GM18861 (cell line): Measurements from ENCODE around the gene PAX7.
"Not testable (repeated sequence)": the region's sequence is repeated elsewhere in the genome, so short reads cannot be mapped to it uniquely, and the experiment has no call there.

Source experiments
- ATAC-seq: cut with Tn5 transposase; IDR thresholded peaks from one replicate; pipeline ENCODE4 v1.9.1; 2021; ENCODE audit not compliant: unreplicated experiment

The PAX7 gene

GRCh38 chr1:18724801-18725200 lies 94.2 kb downstream of the PAX7 start:
- no peak for ATAC-seq

- no peak for ATAC-seq
These were observed 94.7 kb downstream of the PAX7 start for GRCh38 chr1:18725231-18725895.

GRCh38 chr1:18726368-18726767 lies 95.7 kb downstream of the PAX7 start:
- no peak for ATAC-seq

- no peak for ATAC-seq
These were observed 97.3 kb downstream of the PAX7 start for GRCh38 chr1:18727956-18728355.

GRCh38 chr1:18730321-18730720 lies 99.7 kb downstream of the PAX7 start:
- no peak for ATAC-seq

GRCh38 chr1:18731148-18731547 lies 100.5 kb downstream of the PAX7 start:
- ATAC-seq = no peak

- ATAC-seq = no peak
These were observed 101.1 kb downstream of the PAX7 start for GRCh38 chr1:18731591-18732235.

GRCh38 chr1:18732686-18733085 lies 102.0 kb downstream of the PAX7 start:
- ATAC-seq = no peak

GRCh38 chr1:18734001-18734400 lies 103.4 kb downstream of the PAX7 start:
- ATAC-seq = no peak

GRCh38 chr1:18734461-18735223 lies 104.0 kb downstream of the PAX7 start:
- ATAC-seq = no peak

GRCh38 chr1:18735224-18735997 lies 104.8 kb downstream of the PAX7 start:
- no peak for ATAC-seq

- ATAC-seq = no peak
These were observed 106.3 kb downstream of the PAX7 start for GRCh38 chr1:18736958-18737357.

GRCh38 chr1:18738126-18738525 lies 107.5 kb downstream of the PAX7 start:
- no peak for ATAC-seq

- no peak for ATAC-seq
These were observed 108.0 kb downstream of the PAX7 start for GRCh38 chr1:18738617-18739016.

GRCh38 chr1:18739408-18739807 lies 108.8 kb downstream of the PAX7 start:
- ATAC-seq = no peak

- no peak for ATAC-seq
These were observed 109.3 kb downstream of the PAX7 start for GRCh38 chr1:18739897-18740296.

- ATAC-seq = no peak
These were observed 110.0 kb downstream of the PAX7 start for GRCh38 chr1:18740617-18741016.

- no peak for ATAC-seq
These were observed 112.6 kb downstream of the PAX7 start for GRCh38 chr1:18743233-18743632.

GRCh38 chr1:18744381-18744780 lies 113.7 kb downstream of the PAX7 start:
- ATAC-seq = not testable (repeated sequence)

GRCh38 chr1:18746981-18747380 lies 116.3 kb downstream of the PAX7 start:
- ATAC-seq = no peak

- ATAC-seq = no peak
These were observed 117.0 kb downstream of the PAX7 start for GRCh38 chr1:18747671-18748070.
